CD1c-positive myeloid dendritic cell (primary cell): Measurements from ENCODE around the gene USP25.

Experiments
- DNase-seq: peaks from one replicate; pipeline ENCODE4 v3.0.0-alpha.2; 2016; ENCODE audit errors: extremely low spot score

Gene USP25

GRCh38 chr21:15857740-15858139 lies 128.0 kb downstream of the USP25 start:
- DNase-seq = no peak

GRCh38 chr21:15860541-15860940 lies 130.8 kb downstream of the USP25 start:
- DNase-seq = no peak

GRCh38 chr21:15868940-15869339 lies 139.2 kb downstream of the USP25 start:
- no peak for DNase-seq

GRCh38 chr21:15870819-15871218 lies 141.0 kb downstream of the USP25 start:
- DNase-seq = no peak

- no peak for DNase-seq
Measured at GRCh38 chr21:15872236-15872635, 142.5 kb downstream of the USP25 start.

GRCh38 chr21:15874615-15875014 lies 144.8 kb downstream of the USP25 start:
- DNase-seq = no peak

- no peak for DNase-seq
Measured at GRCh38 chr21:15875286-15875685, 145.5 kb downstream of the USP25 start.

- no peak for DNase-seq
Measured at GRCh38 chr21:15893902-15894301, 164.1 kb downstream of the USP25 start.

GRCh38 chr21:15894596-15894995 lies 164.8 kb downstream of the USP25 start:
- DNase-seq = no peak

- DNase-seq = no peak
Measured at GRCh38 chr21:15895142-15896106, 165.6 kb downstream of the USP25 start.

- no peak for DNase-seq
Measured at GRCh38 chr21:15896501-15896900, 166.7 kb downstream of the USP25 start.

GRCh38 chr21:15904389-15904788 lies 174.6 kb downstream of the USP25 start:
- DNase-seq = no peak

- DNase-seq = no peak
Measured at GRCh38 chr21:15908187-15908586, 178.4 kb downstream of the USP25 start.

- DNase-seq = no peak
Measured at GRCh38 chr21:15928196-15928595, 198.4 kb downstream of the USP25 start.

GRCh38 chr21:15928686-15929425 lies 199.1 kb downstream of the USP25 start:
- DNase-seq = no peak

GRCh38 chr21:15929536-15929935 lies 199.8 kb downstream of the USP25 start:
- DNase-seq = no peak
